CD4-positive, alpha-beta T cell (primary cell): ENCODE results near the gene MAPK7. TPM values are rescaled to one million over a fixed set of nuclear protein-coding genes. Genes with fewer than 3 reads are reported as not detected.

Experiments used
- ATAC-seq: fragments of 200-7000 bp; cut with Tn5 transposase; one replicate; pipeline ENCODE4 v1.10.0; 2022; ENCODE audit warnings: mild to moderate bottlenecking; ENCODE audit not compliant: poor library complexity
- CTCF ChIA-PET: fragments of 350-600 bp; sonication (Branson Sonifier 250); formaldehyde crosslinking; loops from one replicate; lab custom pipeline; 2021; ENCODE audit warnings: antibody characterized with exemption, inconsistent platforms; lab: Charles Lee
- POLR2A ChIA-PET: fragments of 350-600 bp; sonication (Branson Sonifier 250); formaldehyde crosslinking; loops from one replicate; lab custom pipeline; 2021; ENCODE audit warnings: antibody characterized with exemption, inconsistent platforms; lab: Charles Lee
- DNase-seq, 14 experiments: peaks; one replicate each; pipeline ENCODE4 v3.0.0-alpha.2; 2013 to 2020; ENCODE audit warnings: mixed read lengths in 2 of 14
- H3K27ac ChIP-seq, 2 donors: one replicate each; pipeline versions ENCODE4 v1.5.1 to v1.7.0; 2013; ENCODE audit warnings: low read length in 2 of 2, low read depth in 1 of 2, mild to moderate bottlenecking in 1 of 2
- H3K27me3 ChIP-seq, 2 experiments: 1 replicate in 1 of 2; 2 replicates in 1 of 2; pipeline versions ENCODE4 v1.6.1 to v1.7.0; 2013; ENCODE audit warnings: low read length in 2 of 2, control low read depth in 1 of 2, mild to moderate bottlenecking in 1 of 2, moderate library complexity in 1 of 2; ENCODE audit not compliant: insufficient read depth in 2 of 2, control insufficient read depth in 1 of 2
- H3K36me3 ChIP-seq: one replicate; pipeline ENCODE4 v1.6.1; 2013; ENCODE audit warnings: low read length, control low read depth; ENCODE audit not compliant: insufficient read depth
- H3K4me1 ChIP-seq: one replicate; pipeline ENCODE4 v1.6.1; 2013; ENCODE audit warnings: low read length, control low read depth; ENCODE audit not compliant: insufficient read depth
- H3K4me3 ChIP-seq: one replicate; pipeline ENCODE4 v1.5.1; 2013; ENCODE audit warnings: mild to moderate bottlenecking, low read length, moderate library complexity
- H3K9me3 ChIP-seq, 2 experiments: 1 replicate in 1 of 2; 2 replicates in 1 of 2; pipeline versions ENCODE4 v1.6.1 to v1.7.0; 2013; ENCODE audit warnings: low read length in 2 of 2, mild to moderate bottlenecking in 2 of 2, control low read depth in 1 of 2, moderate library complexity in 1 of 2; ENCODE audit not compliant: control insufficient read depth in 1 of 2, insufficient read depth in 1 of 2
- H3K27ac Mint-ChIP-seq: one replicate; pipeline ENCODE4 v1.8.0; 2020; ENCODE audit warnings: mixed read lengths
- H3K27me3 Mint-ChIP-seq: one replicate; pipeline ENCODE4 v1.8.0; 2021; ENCODE audit warnings: mixed read lengths
- H3K36me3 Mint-ChIP-seq: one replicate; pipeline ENCODE4 v1.8.0; 2021; ENCODE audit warnings: low read depth, mixed read lengths
- H3K4me1 Mint-ChIP-seq: one replicate; pipeline ENCODE4 v1.8.0; 2021; ENCODE audit warnings: low read depth, mixed read lengths
- H3K4me3 Mint-ChIP-seq: one replicate; pipeline ENCODE4 v1.8.0; 2020; ENCODE audit warnings: mild to moderate bottlenecking, mixed read lengths
- H3K9me3 Mint-ChIP-seq: one replicate; pipeline ENCODE4 v1.8.0; 2020; ENCODE audit warnings: mixed read lengths
- intact Hi-C, 2 experiments: fragments of 100-400 bp; cut with DNase I in 1 of 2; cut with micrococcal nuclease in 1 of 2; formaldehyde crosslinking; loops; one replicate each; pipeline versions ENCODE4 v1.15.1 to v1.9.0; 2023 to 2025; cut with DNase I, micrococcal nuclease
- polyA plus RNA-seq, 2 donors: library from polyadenylated mRNA; unstranded; fragments of 120-200 nt; gene quantifications; one replicate each; pipeline ENCODE4 v1.2.1, GENCODE V29; 2013
- total RNA-seq, 174 experiments: library from RNA in 2 of 174; stranded (reverse) in 2 of 174; gene quantifications; one replicate each; pipeline ENCODE4 v1.2.3 and lab custom pipeline; 2021 to 2026
- TF ChIP-seq, protein P1 (sequence below): fragments of 200-600 bp; IDR thresholded peaks from one replicate; pipeline ENCODE4 v1.8.0; 2022; ENCODE audit warnings: antibody characterized with exemption, mild to moderate bottlenecking

The MAPK7 gene
- total RNA-seq = 10 to 100 TPM; 15.2 to 17.3 TPM
- 15.2 TPM for polyA plus RNA-seq (2013, experiment 1 of 2)
- 15.5 TPM for polyA plus RNA-seq (2013, experiment 2 of 2)
- 1.9 to 33.0 (median 13.9) reads per million in 172 experiments for total RNA-seq (lab: John Stamatoyannopoulos, UW)

DNA sequence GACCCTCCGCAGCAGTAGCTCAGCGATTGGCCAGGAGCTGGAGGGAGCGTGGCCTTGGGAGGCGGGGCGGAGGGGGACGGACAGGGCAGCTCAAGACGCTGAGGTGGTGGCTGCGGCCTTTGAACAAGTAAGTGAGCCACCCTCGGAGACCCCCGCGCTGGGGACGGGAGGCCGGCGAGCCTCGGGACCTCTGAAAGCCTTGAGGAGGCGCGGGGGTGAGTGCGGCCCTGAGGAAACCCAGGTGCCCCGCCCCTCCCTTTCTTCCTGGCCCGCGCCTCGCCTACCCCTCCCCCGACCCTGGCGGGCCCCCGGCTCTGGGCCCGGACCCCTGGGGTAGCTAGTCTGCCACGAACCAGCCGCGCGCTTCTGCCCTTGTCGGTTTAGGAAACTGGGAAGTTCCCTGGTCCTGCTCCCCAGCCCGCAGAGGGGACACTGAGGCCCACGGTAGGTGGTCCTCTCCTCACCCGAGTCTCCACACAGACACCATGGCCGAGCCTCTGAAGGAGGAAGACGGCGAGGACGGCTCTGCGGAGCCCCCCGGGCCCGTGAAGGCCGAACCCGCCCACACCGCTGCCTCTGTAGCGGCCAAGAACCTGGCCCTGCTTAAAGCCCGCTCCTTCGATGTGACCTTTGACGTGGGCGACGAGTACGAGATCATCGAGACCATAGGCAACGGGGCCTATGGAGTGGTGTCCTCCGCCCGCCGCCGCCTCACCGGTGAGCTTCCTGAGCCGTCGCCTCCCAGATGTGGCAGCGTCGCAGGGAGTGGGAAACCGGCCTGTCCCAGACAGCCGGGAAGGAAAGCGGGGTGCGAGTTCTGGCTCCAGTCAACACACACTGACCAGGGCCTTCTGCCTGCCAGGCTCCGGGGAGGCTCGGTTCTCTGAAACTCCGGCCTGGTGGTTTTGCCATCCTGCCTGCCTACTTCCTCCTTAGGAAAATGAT is at the start of gene MAPK7:
Gene MAPK7, plus strand, starts transcription at position 83 of the 945 bp plus-strand sequence. Its CDS starts 403 bp downstream, at position 486.
- Mint-ChIP-seq H3K27ac (peak within 1 kb of the TSS; percentile 90), H3K9me3 (no peaks in the 10 kb centered on the region), H3K4me1 (peaks cover 11% of the 10 kb centered on the region), H3K36me3 (peaks cover 44% of the 10 kb centered on the region), H3K4me3 (peak within 1 kb of the TSS; percentile 100), H3K27me3 (no peaks in the 10 kb centered on the region)
- intact Hi-C loops = loop anchor here (1.0 to 5.0 kb wide), 6 partner anchors 16 to 394 kb away; partner anchors contain the start of genes ALDH3A2 (in 1 of the 2) and B9D1 (in 1 of the 2)
- ATAC-seq (peak; percentile 9), DNase-seq (no peak)
- Histone ChIP-seq H3K9me3 (peaks cover 0 to 5% of the 10 kb centered on the region in 2 experiments), H3K27me3 (no peaks in the 10 kb centered on the region), H3K4me1 (peaks cover 27% of the 10 kb centered on the region), H3K27ac (peak within 1 kb of the TSS; percentile 75 to 93), H3K4me3 (peak within 1 kb of the TSS; percentile 100), H3K36me3 (peaks cover 26% of the 10 kb centered on the region)
- ChIA-PET POLR2A (interaction anchor here (1.3 to 2.5 kb wide), 11 partner anchors 10 to 1194 kb away, joined by 5 to 58 read pairs (median 15); partner anchors contain the start of genes AKAP10, ALDH3A2, ALKBH5 and B9D1), CTCF (interaction anchor here (0.8 to 1.9 kb wide), 3 partner anchors 16 to 68 kb away, joined by 5 to 62 read pairs (median 5); partner anchors contain the start of gene B9D1)
- TF ChIP-seq, protein P1, sequence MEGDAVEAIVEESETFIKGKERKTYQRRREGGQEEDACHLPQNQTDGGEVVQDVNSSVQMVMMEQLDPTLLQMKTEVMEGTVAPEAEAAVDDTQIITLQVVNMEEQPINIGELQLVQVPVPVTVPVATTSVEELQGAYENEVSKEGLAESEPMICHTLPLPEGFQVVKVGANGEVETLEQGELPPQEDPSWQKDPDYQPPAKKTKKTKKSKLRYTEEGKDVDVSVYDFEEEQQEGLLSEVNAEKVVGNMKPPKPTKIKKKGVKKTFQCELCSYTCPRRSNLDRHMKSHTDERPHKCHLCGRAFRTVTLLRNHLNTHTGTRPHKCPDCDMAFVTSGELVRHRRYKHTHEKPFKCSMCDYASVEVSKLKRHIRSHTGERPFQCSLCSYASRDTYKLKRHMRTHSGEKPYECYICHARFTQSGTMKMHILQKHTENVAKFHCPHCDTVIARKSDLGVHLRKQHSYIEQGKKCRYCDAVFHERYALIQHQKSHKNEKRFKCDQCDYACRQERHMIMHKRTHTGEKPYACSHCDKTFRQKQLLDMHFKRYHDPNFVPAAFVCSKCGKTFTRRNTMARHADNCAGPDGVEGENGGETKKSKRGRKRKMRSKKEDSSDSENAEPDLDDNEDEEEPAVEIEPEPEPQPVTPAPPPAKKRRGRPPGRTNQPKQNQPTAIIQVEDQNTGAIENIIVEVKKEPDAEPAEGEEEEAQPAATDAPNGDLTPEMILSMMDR = no peak

GRCh38 chr17:19329136-19329535 is 49.2 kb upstream of the MAPK7 start:
- TF ChIP-seq, protein P1 = no peak
- Histone ChIP-seq H3K4me3 (no peak overlapping the region), H3K27me3 (no peaks in the 10 kb centered on the region), H3K36me3 (no peaks in the 10 kb centered on the region), H3K4me1 (no peaks in the 10 kb centered on the region), H3K9me3 (peaks cover 3 to 7% of the 10 kb centered on the region in 2 experiments), H3K27ac (no peak overlapping the region)
- no peak for ATAC-seq
- ChIA-PET POLR2A (no interaction called here), CTCF (no interaction called here)
- H3K9me3 Mint-ChIP-seq = no peaks in the 10 kb centered on the region
- no peak overlapping the region for H3K27ac Mint-ChIP-seq
- no peak for DNase-seq
- H3K4me3 Mint-ChIP-seq = no peak overlapping the region
- intact Hi-C loops = no loop called here
- H3K27me3 Mint-ChIP-seq = peaks cover 6% of the 10 kb centered on the region
- no peaks in the 10 kb centered on the region for H3K4me1 Mint-ChIP-seq
- no peaks in the 10 kb centered on the region for H3K36me3 Mint-ChIP-seq

DNA sequence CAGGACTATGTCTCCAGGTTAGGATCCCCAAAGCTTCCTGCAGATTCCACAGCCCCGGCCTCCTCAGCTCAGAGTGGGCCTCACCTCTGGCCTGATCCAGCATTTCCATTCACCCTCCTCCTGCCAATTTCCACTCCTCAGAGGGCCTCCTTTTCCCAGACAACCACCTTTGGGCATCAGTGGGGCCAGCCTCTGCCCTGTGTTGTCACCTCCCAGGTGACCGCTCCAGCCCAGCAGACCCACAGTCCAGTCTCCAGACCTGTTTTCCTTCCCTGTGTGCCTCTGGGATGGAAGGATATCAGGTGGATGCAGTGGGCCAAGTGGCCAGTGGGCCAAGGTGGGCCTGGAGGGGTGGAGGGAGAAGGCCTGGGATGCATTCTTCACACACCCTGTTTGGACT is 48.5 kb upstream of the MAPK7 start:
- TF ChIP-seq, protein P1 = no peak
- Mint-ChIP-seq H3K4me1 (no peaks in the 10 kb centered on the region), H3K27ac (no peak overlapping the region), H3K4me3 (no peak overlapping the region), H3K27me3 (peaks cover 6% of the 10 kb centered on the region), H3K9me3 (no peaks in the 10 kb centered on the region), H3K36me3 (no peaks in the 10 kb centered on the region)
- intact Hi-C loops = no loop called here
- no peaks in the 10 kb centered on the region for H3K4me1 ChIP-seq
- H3K27me3 ChIP-seq = no peaks in the 10 kb centered on the region
- H3K9me3 ChIP-seq = peaks cover 3 to 7% of the 10 kb centered on the region in 2 experiments
- ATAC-seq = no peak
- no peak overlapping the region for H3K27ac ChIP-seq
- H3K4me3 ChIP-seq = no peak overlapping the region
- DNase-seq = no peak
- ChIA-PET CTCF (no interaction called here), POLR2A (no interaction called here)
- no peaks in the 10 kb centered on the region for H3K36me3 ChIP-seq
